SK-N-SH (cell line): Measurements from ENCODE around the gene SELENOI. TPM values are rescaled to one million over a fixed set of nuclear protein-coding genes. Genes with fewer than 3 reads are reported as not detected.

Experiments
- CTCF ChIA-PET: fragments of 300-600, 350-600 bp; formaldehyde crosslinking; extraction: SDS; loops from one replicate; lab custom pipeline; 2021; lab: Yijun Ruan, JAX
- POLR2A ChIA-PET: fragments of 350-600 bp; sonication (Branson Sonifier 250); formaldehyde crosslinking; extraction: SDS; loops from one replicate; lab custom pipeline; 2020; ENCODE audit warnings: antibody characterized with exemption, inconsistent platforms; lab: Yijun Ruan, JAX
- DNase-seq: peaks from one replicate; pipeline ENCODE4 v3.0.0; 2012
- H2AFZ ChIP-seq: fragments of 200-600 bp; sonication (generic); 2 replicates; pipeline ENCODE4 v1.8.1; 2016; ENCODE audit warnings: antibody characterized with exemption, mild to moderate bottlenecking, low read depth
- H3F3A ChIP-seq: fragments of 200-600 bp; sonication (generic); replicated peaks from 2 replicates; pipeline ENCODE3; 2016; ENCODE audit warnings: antibody characterized with exemption, mild to moderate bottlenecking; ENCODE audit not compliant: insufficient read depth
- H3K27ac ChIP-seq, 2 experiments: fragments of 200-500 bp in 1 of 2; fragments of 200-600 bp in 1 of 2; sonication (Bioruptor generic) in 1 of 2; sonication (generic), shearing (Covaris generic) in 1 of 2; 2 replicates each; pipeline versions ENCODE4 v1.5.1 to v1.6.1; 2014 to 2016; ENCODE audit warnings: low read depth in 2 of 2, inconsistent platforms in 1 of 2, low read length in 1 of 2, mild to moderate bottlenecking in 1 of 2, mixed read lengths in 1 of 2
- H3K27me3 ChIP-seq: fragments of 200-600 bp; sonication (generic), shearing (Covaris generic); 2 replicates; pipeline ENCODE4 v1.6.1; 2016; ENCODE audit warnings: mixed run types; ENCODE audit not compliant: insufficient read depth
- H3K36me3 ChIP-seq, 2 experiments: fragments of 200-500 bp in 1 of 2; fragments of 200-600 bp in 1 of 2; sonication (Bioruptor generic) in 1 of 2; sonication (generic) in 1 of 2; replicated peaks in 1 of 2; 2 replicates each; pipeline versions ENCODE3 to v1.5.1; 2014 to 2016; ENCODE audit warnings: low read length in 1 of 2, mild to moderate bottlenecking in 1 of 2; ENCODE audit not compliant: insufficient read depth in 2 of 2, control insufficient read depth in 1 of 2
- H3K4me1 ChIP-seq, 2 experiments: fragments of 200-500 bp in 1 of 2; fragments of 200-600 bp in 1 of 2; sonication (Bioruptor generic) in 1 of 2; sonication (generic), shearing (Covaris generic) in 1 of 2; 2 replicates each; pipeline versions ENCODE4 v1.5.1 to v1.6.1; 2014 to 2016; ENCODE audit warnings: low read depth in 1 of 2, low read length in 1 of 2, mixed run types in 1 of 2; ENCODE audit not compliant: insufficient read depth in 2 of 2, control insufficient read depth in 1 of 2
- H3K4me2 ChIP-seq: fragments of 200-600 bp; sonication (generic), shearing (Covaris generic); 2 replicates; pipeline ENCODE4 v1.6.1; 2017; ENCODE audit warnings: mixed run types
- H3K4me3 ChIP-seq, 2 experiments: fragments of 200-500 bp in 1 of 2; fragments of 200-600 bp in 1 of 2; sonication (Bioruptor generic) in 1 of 2; sonication (generic), shearing (Covaris generic) in 1 of 2; 2 replicates each; pipeline versions ENCODE4 v1.5.1 to v1.8.1; 2014 to 2016; ENCODE audit warnings: low read depth in 2 of 2, inconsistent platforms in 1 of 2, low read length in 1 of 2, mild to moderate bottlenecking in 1 of 2, mixed read lengths in 1 of 2, moderate library complexity in 1 of 2
- H3K79me2 ChIP-seq: fragments of 200-600 bp; sonication (generic); 2 replicates; pipeline ENCODE4 v1.8.1; 2017; ENCODE audit warnings: mild to moderate bottlenecking; ENCODE audit not compliant: insufficient read depth
- H3K9ac ChIP-seq: fragments of 200-600 bp; sonication (generic); 2 replicates; pipeline ENCODE4 v1.6.1; 2017; ENCODE audit warnings: mixed run types
- H3K9me2 ChIP-seq: fragments of 200-600 bp; sonication (generic); 2 replicates; pipeline ENCODE4 v1.6.1; 2017; ENCODE audit warnings: mixed run types
- H3K9me3 ChIP-seq: fragments of 200-600 bp; sonication (generic); 2 replicates; pipeline ENCODE4 v1.6.1; 2017; ENCODE audit warnings: mixed run types, mild to moderate bottlenecking, moderate library complexity
- H4K20me1 ChIP-seq: fragments of 200-600 bp; sonication (generic); 2 replicates; pipeline ENCODE4 v1.6.1; 2017; ENCODE audit warnings: mild to moderate bottlenecking, mixed run types; ENCODE audit not compliant: insufficient read depth
- CHD2 ChIP-seq: fragments of 150-350 bp; IDR thresholded peaks from 2 replicates; pipeline ENCODE4 v1.6.1; 2018; ENCODE audit warnings: low read length; ENCODE audit not compliant: partially characterized antibody
- EP300 ChIP-seq, 2 experiments: IDR thresholded peaks; 2 replicates each; pipeline versions ENCODE4 v1.4.0 to v1.6.1; 2012; ENCODE audit warnings: borderline replicate concordance in 1 of 2, low read depth in 1 of 2, low read length in 1 of 2
- EZH2phosphoT487 ChIP-seq: fragments of 200-600 bp; sonication (generic); IDR thresholded peaks from 2 replicates; pipeline ENCODE4 v1.6.1; 2017; ENCODE audit warnings: low read depth, mixed run types, mild to moderate bottlenecking, antibody characterized with exemption, moderate library complexity, borderline replicate concordance
- FOSL2 ChIP-seq: IDR thresholded peaks from 2 replicates; pipeline ENCODE4 v1.4.0; 2012; ENCODE audit warnings: low read depth, mild to moderate bottlenecking, moderate library complexity, borderline replicate concordance
- FOXM1 ChIP-seq: IDR thresholded peaks from 2 replicates; pipeline ENCODE4 v1.4.0; 2012; ENCODE audit warnings: low read depth, mild to moderate bottlenecking
- GABPA ChIP-seq: IDR thresholded peaks from 2 replicates; pipeline ENCODE4 v1.4.0; 2012; ENCODE audit warnings: low read depth, mild to moderate bottlenecking
- GATA2 ChIP-seq: sonication (generic); formaldehyde crosslinking; IDR thresholded peaks from 2 replicates; pipeline ENCODE4 v1.5.0; 2020; ENCODE audit warnings: mild to moderate bottlenecking, missing genetic modification reagents
- JUND ChIP-seq: IDR thresholded peaks from 2 replicates; pipeline ENCODE4 v1.4.0; 2012
- MXI1 ChIP-seq: IDR thresholded peaks from 2 replicates; pipeline ENCODE4 v1.6.1; 2012; ENCODE audit warnings: mild to moderate bottlenecking, low read depth, low read length, improper control_type of control experiment
- NFIC ChIP-seq: IDR thresholded peaks from 2 replicates; pipeline ENCODE4 v1.4.0; 2012; ENCODE audit warnings: borderline replicate concordance
- POLR2AphosphoS5 ChIP-seq: IDR thresholded peaks from 2 replicates; pipeline ENCODE4 v1.6.1; 2012; ENCODE audit warnings: low read depth, low read length
- RAD21 ChIP-seq: IDR thresholded peaks from 2 replicates; pipeline ENCODE4 v1.6.1; 2012; ENCODE audit warnings: mild to moderate bottlenecking, low read length
- RCOR1 ChIP-seq: fragments of 150-350 bp; IDR thresholded peaks from 2 replicates; pipeline ENCODE4 v1.6.1; 2017; ENCODE audit warnings: antibody characterized with exemption, low read length
- RFX5 ChIP-seq: IDR thresholded peaks from 2 replicates; pipeline ENCODE4 v1.6.1; 2012; ENCODE audit warnings: mild to moderate bottlenecking, improper control_type of control experiment, low read length
- SIN3A ChIP-seq: IDR thresholded peaks from 2 replicates; pipeline ENCODE4 v1.6.1; 2012; ENCODE audit warnings: low read depth, mild to moderate bottlenecking, low read length, moderate library complexity, borderline replicate concordance
- SMC3 ChIP-seq: IDR thresholded peaks from 2 replicates; pipeline ENCODE4 v1.6.1; 2012; ENCODE audit warnings: low read depth, low read length, improper control_type of control experiment
- TAF1 ChIP-seq: IDR thresholded peaks from 2 replicates; pipeline ENCODE4 v1.6.1; 2012; ENCODE audit warnings: low read depth, mild to moderate bottlenecking, low read length, moderate library complexity, borderline replicate concordance
- TCF12 ChIP-seq: IDR thresholded peaks from 2 replicates; pipeline ENCODE4 v1.4.0; 2012
- TEAD4 ChIP-seq: IDR thresholded peaks from 2 replicates; pipeline ENCODE4 v1.4.0; 2012; ENCODE audit warnings: mild to moderate bottlenecking, borderline replicate concordance; ENCODE audit not compliant: insufficient read depth
- YY1 ChIP-seq: IDR thresholded peaks from 2 replicates; pipeline ENCODE4 v1.4.0; 2012; ENCODE audit warnings: low read depth, mild to moderate bottlenecking
- WGBS: methylation state at CpG from one replicate; pipeline ENCODE4 v1.1.6; 2017; ENCODE audit warnings: low lambda C conversion rate; 5-methylcytosine and 5-hydroxymethylcytosine counted together
- polyA plus RNA-seq, 3 experiments: library from polyadenylated mRNA; depleted of rRNA; stranded (reverse); fragments of >200 nt; gene quantifications; 2 replicates each; pipeline ENCODE4 v1.2.3, GENCODE V29; 2012
- TF ChIP-seq, protein P1 (sequence below): IDR thresholded peaks from 2 replicates; pipeline ENCODE4 v1.4.0; 2012; ENCODE audit warnings: low read depth
- TF ChIP-seq, protein P2 (sequence below): fragments of 150-350 bp; IDR thresholded peaks from 2 replicates; pipeline ENCODE4 v1.6.1; 2016; ENCODE audit warnings: mild to moderate bottlenecking, low read depth, low read length
- TF ChIP-seq, protein P3 (sequence below): IDR thresholded peaks from 2 replicates; pipeline ENCODE4 v1.4.0; 2012; ENCODE audit warnings: low read depth, borderline replicate concordance
- TF ChIP-seq, protein P4 (sequence below): IDR thresholded peaks from 2 replicates; pipeline ENCODE4 v1.4.0; 2012; ENCODE audit warnings: low read depth, borderline replicate concordance
- TF ChIP-seq, protein P5 (sequence below): IDR thresholded peaks from 2 replicates; pipeline ENCODE4 v1.6.1; 2012; ENCODE audit warnings: mild to moderate bottlenecking, low read depth, low read length, moderate library complexity

The SELENOI gene
- polyA plus RNA-seq, 1 of the 3 experiments (the other 2 are of a cell fraction), result 4.4 TPM

DNA sequence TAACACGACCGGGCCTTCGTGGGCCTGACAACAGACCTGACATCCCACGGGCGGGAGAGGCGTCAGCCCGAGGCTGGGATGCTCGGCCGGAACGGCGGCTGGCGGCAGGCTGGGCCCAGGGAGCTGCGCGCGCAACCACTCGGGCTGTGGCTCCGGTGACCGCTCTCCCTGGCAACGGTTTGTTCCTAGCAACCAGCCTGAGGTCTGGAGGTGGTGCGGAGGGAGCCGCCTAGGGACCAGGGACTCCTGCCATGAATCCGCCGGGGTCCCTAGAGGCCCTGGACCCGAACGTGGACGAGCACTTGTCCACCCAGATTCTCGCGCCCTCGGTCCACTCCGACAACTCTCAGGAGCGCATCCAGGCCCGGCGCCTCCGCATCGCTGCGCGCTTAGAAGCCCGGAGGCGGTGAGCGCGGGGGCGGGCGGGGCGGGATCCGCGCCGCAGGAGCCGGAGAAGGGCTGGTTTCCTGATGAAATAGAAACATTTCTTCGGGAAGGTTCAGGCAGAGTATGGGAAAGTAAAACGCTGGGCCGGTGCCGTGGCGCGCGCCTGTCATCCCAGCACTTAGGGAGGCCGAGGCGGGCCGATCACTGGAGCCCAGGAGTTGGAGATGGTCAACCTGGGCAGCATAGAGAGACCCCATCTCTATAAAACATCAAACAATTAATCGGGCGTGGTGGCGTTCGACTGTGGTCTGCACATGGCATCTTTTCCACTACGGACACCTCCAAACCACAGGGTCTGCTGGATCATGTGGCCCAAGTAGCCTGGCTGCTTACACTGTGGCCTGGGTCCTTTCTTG is 56.0 kb downstream of the SELENOI start, which contains the start of gene DRC1:
TSS of gene DRC1 (plus strand) at position 182 of the 803 bp plus-strand sequence. CDS start at position 252, 70 bp downstream.
- peak within 1 kb of the TSS; percentile 39; the same call in 1 of the 2 replicates for H3K9ac ChIP-seq
- peak within 1 kb of the TSS; percentile 66 for H3K4me2 ChIP-seq
- H4K20me1 ChIP-seq, result no peaks in the 10 kb centered on the region
- H3K9me2 ChIP-seq, result no peaks in the 10 kb centered on the region
- WGBS, result 52% methylated on average over 52 of the region's 63 CpGs
- no peaks in the 10 kb centered on the region for H3K9me3 ChIP-seq
- peaks cover 0 to 9% of the 10 kb centered on the region in 2 experiments; a peak in 1 of 4 replicates for H3K4me1 ChIP-seq
- peaks cover 0 to 5% of the 10 kb centered on the region in 2 experiments for H3K36me3 ChIP-seq
- H3K27me3 ChIP-seq, result no peaks in the 10 kb centered on the region
- no peaks in the 10 kb centered on the region for H3K79me2 ChIP-seq
- peaks cover 5% of the 10 kb centered on the region for H3F3A ChIP-seq
- peak within 1 kb of the TSS in 1 of 2 experiments; percentile 48; a peak in 3 of 4 replicates for H3K4me3 ChIP-seq
- CTCF ChIA-PET, result interaction anchor here (1.1 to 2.1 kb wide), 5 partner anchors 9 to 176 kb away, joined by 3 to 6 read pairs (median 4); a partner anchor contains a TSS
- peak within 1 kb of the TSS; percentile 84; the same call in 1 of the 2 replicates for H2AFZ ChIP-seq
- POLR2A ChIA-PET, result interaction anchor here (0.7 kb wide), 1 partner anchor 160 kb away, joined by 3 read pairs; a partner anchor contains a TSS
- peak; percentile 100 for DNase-seq
- H3K27ac ChIP-seq, result peak within 1 kb of the TSS in 1 of 2 experiments; percentile 18; a peak in 1 of 4 replicates
- TF ChIP-seq, protein P1, sequence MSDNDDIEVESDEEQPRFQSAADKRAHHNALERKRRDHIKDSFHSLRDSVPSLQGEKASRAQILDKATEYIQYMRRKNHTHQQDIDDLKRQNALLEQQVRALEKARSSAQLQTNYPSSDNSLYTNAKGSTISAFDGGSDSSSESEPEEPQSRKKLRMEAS, result peak; percentile 69
- TF ChIP-seq CHD2 (no peak), JUND (no peak), FOXM1 (no peak), YY1 (no peak), EP300 (IDR thresholded peaks at IDR 0.05; ENCODE audit: borderline replicate concordance in 1 of 2, low read depth in 1 of 2, low read length in 1 of 2) (no peak), POLR2AphosphoS5 (no peak), NFIC (no peak), TEAD4 (no peak), EZH2phosphoT487 (no peak), TCF12 (no peak), GABPA (no peak), SMC3 (no peak), RCOR1 (no peak), RAD21 (no peak), SIN3A (no peak), RFX5 (peak; percentile 56; the same call in 1 of the 2 replicates), MXI1 (peak; percentile 74), TAF1 (no peak), GATA2 (CRISPR knock-in tag) (no peak), FOSL2 (no peak)
- TF ChIP-seq, protein P2, sequence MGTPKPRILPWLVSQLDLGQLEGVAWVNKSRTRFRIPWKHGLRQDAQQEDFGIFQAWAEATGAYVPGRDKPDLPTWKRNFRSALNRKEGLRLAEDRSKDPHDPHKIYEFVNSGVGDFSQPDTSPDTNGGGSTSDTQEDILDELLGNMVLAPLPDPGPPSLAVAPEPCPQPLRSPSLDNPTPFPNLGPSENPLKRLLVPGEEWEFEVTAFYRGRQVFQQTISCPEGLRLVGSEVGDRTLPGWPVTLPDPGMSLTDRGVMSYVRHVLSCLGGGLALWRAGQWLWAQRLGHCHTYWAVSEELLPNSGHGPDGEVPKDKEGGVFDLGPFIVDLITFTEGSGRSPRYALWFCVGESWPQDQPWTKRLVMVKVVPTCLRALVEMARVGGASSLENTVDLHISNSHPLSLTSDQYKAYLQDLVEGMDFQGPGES, result no peak
- TF ChIP-seq, protein P3, sequence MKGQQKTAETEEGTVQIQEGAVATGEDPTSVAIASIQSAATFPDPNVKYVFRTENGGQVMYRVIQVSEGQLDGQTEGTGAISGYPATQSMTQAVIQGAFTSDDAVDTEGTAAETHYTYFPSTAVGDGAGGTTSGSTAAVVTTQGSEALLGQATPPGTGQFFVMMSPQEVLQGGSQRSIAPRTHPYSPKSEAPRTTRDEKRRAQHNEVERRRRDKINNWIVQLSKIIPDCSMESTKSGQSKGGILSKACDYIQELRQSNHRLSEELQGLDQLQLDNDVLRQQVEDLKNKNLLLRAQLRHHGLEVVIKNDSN, result no peak
- TF ChIP-seq, protein P4, sequence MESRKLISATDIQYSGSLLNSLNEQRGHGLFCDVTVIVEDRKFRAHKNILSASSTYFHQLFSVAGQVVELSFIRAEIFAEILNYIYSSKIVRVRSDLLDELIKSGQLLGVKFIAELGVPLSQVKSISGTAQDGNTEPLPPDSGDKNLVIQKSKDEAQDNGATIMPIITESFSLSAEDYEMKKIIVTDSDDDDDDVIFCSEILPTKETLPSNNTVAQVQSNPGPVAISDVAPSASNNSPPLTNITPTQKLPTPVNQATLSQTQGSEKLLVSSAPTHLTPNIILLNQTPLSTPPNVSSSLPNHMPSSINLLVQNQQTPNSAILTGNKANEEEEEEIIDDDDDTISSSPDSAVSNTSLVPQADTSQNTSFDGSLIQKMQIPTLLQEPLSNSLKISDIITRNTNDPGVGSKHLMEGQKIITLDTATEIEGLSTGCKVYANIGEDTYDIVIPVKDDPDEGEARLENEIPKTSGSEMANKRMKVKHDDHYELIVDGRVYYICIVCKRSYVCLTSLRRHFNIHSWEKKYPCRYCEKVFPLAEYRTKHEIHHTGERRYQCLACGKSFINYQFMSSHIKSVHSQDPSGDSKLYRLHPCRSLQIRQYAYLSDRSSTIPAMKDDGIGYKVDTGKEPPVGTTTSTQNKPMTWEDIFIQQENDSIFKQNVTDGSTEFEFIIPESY, result no peak
- TF ChIP-seq, protein P5, sequence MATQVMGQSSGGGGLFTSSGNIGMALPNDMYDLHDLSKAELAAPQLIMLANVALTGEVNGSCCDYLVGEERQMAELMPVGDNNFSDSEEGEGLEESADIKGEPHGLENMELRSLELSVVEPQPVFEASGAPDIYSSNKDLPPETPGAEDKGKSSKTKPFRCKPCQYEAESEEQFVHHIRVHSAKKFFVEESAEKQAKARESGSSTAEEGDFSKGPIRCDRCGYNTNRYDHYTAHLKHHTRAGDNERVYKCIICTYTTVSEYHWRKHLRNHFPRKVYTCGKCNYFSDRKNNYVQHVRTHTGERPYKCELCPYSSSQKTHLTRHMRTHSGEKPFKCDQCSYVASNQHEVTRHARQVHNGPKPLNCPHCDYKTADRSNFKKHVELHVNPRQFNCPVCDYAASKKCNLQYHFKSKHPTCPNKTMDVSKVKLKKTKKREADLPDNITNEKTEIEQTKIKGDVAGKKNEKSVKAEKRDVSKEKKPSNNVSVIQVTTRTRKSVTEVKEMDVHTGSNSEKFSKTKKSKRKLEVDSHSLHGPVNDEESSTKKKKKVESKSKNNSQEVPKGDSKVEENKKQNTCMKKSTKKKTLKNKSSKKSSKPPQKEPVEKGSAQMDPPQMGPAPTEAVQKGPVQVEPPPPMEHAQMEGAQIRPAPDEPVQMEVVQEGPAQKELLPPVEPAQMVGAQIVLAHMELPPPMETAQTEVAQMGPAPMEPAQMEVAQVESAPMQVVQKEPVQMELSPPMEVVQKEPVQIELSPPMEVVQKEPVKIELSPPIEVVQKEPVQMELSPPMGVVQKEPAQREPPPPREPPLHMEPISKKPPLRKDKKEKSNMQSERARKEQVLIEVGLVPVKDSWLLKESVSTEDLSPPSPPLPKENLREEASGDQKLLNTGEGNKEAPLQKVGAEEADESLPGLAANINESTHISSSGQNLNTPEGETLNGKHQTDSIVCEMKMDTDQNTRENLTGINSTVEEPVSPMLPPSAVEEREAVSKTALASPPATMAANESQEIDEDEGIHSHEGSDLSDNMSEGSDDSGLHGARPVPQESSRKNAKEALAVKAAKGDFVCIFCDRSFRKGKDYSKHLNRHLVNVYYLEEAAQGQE, result no peak
